ENCODE measurements around the gene PLXNC1. TPM values are rescaled to one million over a fixed set of nuclear protein-coding genes. Genes with fewer than 3 reads are reported as not detected.

The PLXNC1 gene
- total and polyA plus RNA-seq, 2 of the 8 experiments (the other 6 are each of a cell fraction or from before 2014, with no cell fraction given) = 0.83 to 2.0 TPM

DNA sequence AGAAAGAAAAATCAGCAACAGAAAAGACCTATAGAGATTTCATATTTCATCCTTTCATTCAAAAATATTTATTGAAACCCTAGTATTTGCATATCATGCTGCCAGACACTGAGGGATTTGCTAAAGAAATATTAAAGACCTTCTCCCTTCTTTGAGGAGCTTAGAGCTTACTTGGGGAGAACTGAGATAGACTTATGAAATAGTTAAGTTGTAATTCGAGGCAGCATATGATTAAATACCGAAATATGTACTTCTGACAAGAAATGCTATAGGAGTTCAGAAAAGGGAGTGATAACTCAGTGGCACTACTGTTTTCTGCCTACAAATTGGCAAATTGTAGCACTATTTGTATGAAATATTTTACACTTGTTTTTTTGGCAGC, 59.1 kb downstream of the PLXNC1 start (continued):
- TF ChIP-seq, protein P1, sequence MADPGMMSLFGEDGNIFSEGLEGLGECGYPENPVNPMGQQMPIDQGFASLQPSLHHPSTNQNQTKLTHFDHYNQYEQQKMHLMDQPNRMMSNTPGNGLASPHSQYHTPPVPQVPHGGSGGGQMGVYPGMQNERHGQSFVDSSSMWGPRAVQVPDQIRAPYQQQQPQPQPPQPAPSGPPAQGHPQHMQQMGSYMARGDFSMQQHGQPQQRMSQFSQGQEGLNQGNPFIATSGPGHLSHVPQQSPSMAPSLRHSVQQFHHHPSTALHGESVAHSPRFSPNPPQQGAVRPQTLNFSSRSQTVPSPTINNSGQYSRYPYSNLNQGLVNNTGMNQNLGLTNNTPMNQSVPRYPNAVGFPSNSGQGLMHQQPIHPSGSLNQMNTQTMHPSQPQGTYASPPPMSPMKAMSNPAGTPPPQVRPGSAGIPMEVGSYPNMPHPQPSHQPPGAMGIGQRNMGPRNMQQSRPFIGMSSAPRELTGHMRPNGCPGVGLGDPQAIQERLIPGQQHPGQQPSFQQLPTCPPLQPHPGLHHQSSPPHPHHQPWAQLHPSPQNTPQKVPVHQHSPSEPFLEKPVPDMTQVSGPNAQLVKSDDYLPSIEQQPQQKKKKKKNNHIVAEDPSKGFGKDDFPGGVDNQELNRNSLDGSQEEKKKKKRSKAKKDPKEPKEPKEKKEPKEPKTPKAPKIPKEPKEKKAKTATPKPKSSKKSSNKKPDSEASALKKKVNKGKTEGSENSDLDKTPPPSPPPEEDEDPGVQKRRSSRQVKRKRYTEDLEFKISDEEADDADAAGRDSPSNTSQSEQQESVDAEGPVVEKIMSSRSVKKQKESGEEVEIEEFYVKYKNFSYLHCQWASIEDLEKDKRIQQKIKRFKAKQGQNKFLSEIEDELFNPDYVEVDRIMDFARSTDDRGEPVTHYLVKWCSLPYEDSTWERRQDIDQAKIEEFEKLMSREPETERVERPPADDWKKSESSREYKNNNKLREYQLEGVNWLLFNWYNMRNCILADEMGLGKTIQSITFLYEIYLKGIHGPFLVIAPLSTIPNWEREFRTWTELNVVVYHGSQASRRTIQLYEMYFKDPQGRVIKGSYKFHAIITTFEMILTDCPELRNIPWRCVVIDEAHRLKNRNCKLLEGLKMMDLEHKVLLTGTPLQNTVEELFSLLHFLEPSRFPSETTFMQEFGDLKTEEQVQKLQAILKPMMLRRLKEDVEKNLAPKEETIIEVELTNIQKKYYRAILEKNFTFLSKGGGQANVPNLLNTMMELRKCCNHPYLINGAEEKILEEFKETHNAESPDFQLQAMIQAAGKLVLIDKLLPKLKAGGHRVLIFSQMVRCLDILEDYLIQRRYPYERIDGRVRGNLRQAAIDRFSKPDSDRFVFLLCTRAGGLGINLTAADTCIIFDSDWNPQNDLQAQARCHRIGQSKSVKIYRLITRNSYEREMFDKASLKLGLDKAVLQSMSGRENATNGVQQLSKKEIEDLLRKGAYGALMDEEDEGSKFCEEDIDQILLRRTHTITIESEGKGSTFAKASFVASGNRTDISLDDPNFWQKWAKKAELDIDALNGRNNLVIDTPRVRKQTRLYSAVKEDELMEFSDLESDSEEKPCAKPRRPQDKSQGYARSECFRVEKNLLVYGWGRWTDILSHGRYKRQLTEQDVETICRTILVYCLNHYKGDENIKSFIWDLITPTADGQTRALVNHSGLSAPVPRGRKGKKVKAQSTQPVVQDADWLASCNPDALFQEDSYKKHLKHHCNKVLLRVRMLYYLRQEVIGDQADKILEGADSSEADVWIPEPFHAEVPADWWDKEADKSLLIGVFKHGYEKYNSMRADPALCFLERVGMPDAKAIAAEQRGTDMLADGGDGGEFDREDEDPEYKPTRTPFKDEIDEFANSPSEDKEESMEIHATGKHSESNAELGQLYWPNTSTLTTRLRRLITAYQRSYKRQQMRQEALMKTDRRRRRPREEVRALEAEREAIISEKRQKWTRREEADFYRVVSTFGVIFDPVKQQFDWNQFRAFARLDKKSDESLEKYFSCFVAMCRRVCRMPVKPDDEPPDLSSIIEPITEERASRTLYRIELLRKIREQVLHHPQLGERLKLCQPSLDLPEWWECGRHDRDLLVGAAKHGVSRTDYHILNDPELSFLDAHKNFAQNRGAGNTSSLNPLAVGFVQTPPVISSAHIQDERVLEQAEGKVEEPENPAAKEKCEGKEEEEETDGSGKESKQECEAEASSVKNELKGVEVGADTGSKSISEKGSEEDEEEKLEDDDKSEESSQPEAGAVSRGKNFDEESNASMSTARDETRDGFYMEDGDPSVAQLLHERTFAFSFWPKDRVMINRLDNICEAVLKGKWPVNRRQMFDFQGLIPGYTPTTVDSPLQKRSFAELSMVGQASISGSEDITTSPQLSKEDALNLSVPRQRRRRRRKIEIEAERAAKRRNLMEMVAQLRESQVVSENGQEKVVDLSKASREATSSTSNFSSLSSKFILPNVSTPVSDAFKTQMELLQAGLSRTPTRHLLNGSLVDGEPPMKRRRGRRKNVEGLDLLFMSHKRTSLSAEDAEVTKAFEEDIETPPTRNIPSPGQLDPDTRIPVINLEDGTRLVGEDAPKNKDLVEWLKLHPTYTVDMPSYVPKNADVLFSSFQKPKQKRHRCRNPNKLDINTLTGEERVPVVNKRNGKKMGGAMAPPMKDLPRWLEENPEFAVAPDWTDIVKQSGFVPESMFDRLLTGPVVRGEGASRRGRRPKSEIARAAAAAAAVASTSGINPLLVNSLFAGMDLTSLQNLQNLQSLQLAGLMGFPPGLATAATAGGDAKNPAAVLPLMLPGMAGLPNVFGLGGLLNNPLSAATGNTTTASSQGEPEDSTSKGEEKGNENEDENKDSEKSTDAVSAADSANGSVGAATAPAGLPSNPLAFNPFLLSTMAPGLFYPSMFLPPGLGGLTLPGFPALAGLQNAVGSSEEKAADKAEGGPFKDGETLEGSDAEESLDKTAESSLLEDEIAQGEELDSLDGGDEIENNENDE (IDR thresholded peaks at IDR 0.05; ENCODE audit: insufficient replicate concordance, low read length) = no peak
- TF ChIP-seq KDM5A (IDR thresholded peaks at IDR 0.05; ENCODE audit: low read length) (no peak), JUND (IDR thresholded peaks at IDR 0.05; ENCODE audit: low read length) (no peak), RAD21 (IDR thresholded peaks at IDR 0.05 in 1 of 2, conservative IDR thresholded peaks at IDR 0.05 in 1 of 2; ENCODE audit: low read depth in 2 of 2, low read length in 2 of 2) (no peak), RFX5 (IDR thresholded peaks at IDR 0.05; ENCODE audit: borderline replicate concordance, low read depth, low read length) (no peak), POLR2AphosphoS5 (IDR thresholded peaks at IDR 0.05; ENCODE audit: low read depth, low read length) (no peak), SP1 (IDR thresholded peaks at IDR 0.05; ENCODE audit: low read depth, low read length) (no peak), EZH2 (IDR thresholded peaks at IDR 0.05; ENCODE audit: low read depth, low read length, severe bottlenecking) (no peak)
